Skeletal muscle tissue (tissue), 4 donors: Measurements from ENCODE around the gene ADGRG1. TPM values are rescaled to one million over a fixed set of nuclear protein-coding genes. Genes with fewer than 3 reads are reported as not detected.
"Not testable (repeated sequence)": the region's sequence is repeated elsewhere in the genome, so short reads cannot be mapped to it uniquely, and the experiment has no call there.

Source experiments
- H3K27ac ChIP-seq: one replicate; pipeline ENCODE4 v1.7.0; 2013; ENCODE audit warnings: mild to moderate bottlenecking, low read depth, low read length, inconsistent platforms
- H3K27me3 ChIP-seq, 3 donors: one replicate each; pipeline ENCODE4 v1.7.0; 2013; ENCODE audit warnings: low read length in 3 of 3; ENCODE audit not compliant: control insufficient read depth in 3 of 3, insufficient read depth in 3 of 3
- H3K36me3 ChIP-seq, 3 donors: one replicate each; pipeline ENCODE4 v1.7.0; 2013; ENCODE audit warnings: low read length in 3 of 3; ENCODE audit not compliant: control insufficient read depth in 3 of 3, insufficient read depth in 3 of 3
- H3K4me1 ChIP-seq, 3 donors: one replicate each; pipeline ENCODE4 v1.7.0; 2013; ENCODE audit warnings: low read length in 3 of 3, mild to moderate bottlenecking in 3 of 3; ENCODE audit not compliant: control insufficient read depth in 3 of 3, insufficient read depth in 3 of 3
- H3K4me3 ChIP-seq, 3 donors: one replicate each; pipeline ENCODE4 v1.7.0; 2013; ENCODE audit warnings: low read length in 3 of 3
- H3K9ac ChIP-seq, 3 donors: one replicate each; pipeline ENCODE4 v1.7.0; 2013; ENCODE audit warnings: low read length in 3 of 3, mild to moderate bottlenecking in 3 of 3, moderate library complexity in 2 of 3, low read depth in 1 of 3
- H3K9me3 ChIP-seq, 3 donors: one replicate each; pipeline ENCODE4 v1.7.0; 2013; ENCODE audit warnings: low read length in 3 of 3; ENCODE audit not compliant: control insufficient read depth in 3 of 3
- total RNA-seq: library from RNA; depleted of rRNA; stranded (reverse); fragments of >200 nt; gene quantifications from one replicate; pipeline ENCODE4 v1.2.3, GENCODE V29; 2014
- donor health status: Osteomylitis.

The ADGRG1 gene
- total RNA-seq, 1 donor from 2014 or later = 0.52 TPM

DNA sequence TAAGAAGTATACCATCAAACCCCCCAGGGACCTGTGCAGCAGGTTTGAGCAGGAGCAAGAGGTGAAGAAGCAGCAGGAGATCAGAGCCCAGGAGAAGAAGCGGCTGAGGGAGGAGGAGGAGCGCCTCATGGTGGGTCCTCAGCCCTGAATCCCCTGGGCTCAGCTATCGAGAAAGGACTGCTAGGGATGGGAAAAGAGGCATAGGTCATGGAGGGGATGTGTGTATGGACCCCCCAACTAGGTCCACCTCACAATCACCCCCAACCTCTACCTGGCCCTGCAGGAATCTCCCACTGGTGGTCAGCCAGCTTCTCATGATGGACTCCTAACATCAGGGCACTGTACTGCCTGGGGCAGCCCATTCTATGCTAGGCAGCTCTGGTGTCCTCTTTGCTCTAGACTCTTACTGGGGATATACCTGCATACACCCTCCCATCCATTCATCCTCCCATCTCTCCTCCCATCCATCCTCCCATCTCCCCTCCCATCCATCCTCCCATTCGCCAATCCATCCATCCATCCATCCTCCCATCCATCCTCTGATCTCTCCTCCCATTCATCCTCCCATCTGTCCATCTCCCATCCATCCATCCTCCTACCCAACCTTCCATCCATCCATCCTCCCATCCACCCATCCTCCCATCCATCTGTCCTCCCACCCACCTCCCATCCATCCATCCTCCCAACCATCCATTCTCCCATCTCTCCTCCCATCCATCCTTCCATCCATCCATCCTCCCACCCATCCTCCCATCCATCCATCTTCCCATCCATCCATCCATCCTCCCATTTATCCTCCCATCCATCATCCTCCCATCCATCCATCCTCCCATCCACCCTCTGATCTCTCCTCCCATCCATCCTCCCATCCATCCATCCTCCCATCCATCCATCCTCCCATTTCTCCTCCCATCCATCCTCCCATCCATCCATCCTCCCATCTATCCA, 76.7 kb downstream of the ADGRG1 start:
- Histone ChIP-seq H3K9ac (no peak overlapping the region), H3K27ac (no peak overlapping the region), H3K9me3 (no peaks in the 10 kb centered on the region)

DNA sequence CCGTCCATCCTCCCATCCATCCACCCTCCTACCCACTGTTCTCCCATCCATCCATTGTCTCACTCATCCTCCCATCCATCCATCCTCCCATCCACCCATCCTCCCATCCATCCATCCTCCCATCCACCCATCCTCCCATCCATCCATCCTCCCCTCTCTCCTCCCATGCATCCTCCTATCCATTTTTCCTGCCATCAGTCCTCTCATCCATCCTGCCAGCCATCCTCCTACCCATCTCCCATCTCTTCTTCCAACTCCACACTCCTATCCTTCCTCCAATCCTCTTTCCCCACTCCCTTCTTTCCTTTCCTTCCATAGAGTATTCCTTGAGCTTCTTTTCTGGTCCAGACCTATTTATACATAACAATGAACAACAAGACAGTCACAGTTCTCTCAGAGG, 78.3 kb downstream of the ADGRG1 start:
- no peaks in the 10 kb centered on the region for H3K9me3 ChIP-seq
- no peaks in the 10 kb centered on the region for H3K27me3 ChIP-seq
- H3K4me3 ChIP-seq = no peak overlapping the region
- no peaks in the 10 kb centered on the region for H3K36me3 ChIP-seq
- no peaks in the 10 kb centered on the region for H3K4me1 ChIP-seq
- H3K9ac ChIP-seq = no peak overlapping the region
- no peak overlapping the region for H3K27ac ChIP-seq

More for the DNA sequence above, 76.7 kb downstream of the ADGRG1 start:
- H3K4me1 ChIP-seq = no peaks in the 10 kb centered on the region
- H3K27me3 ChIP-seq = peaks cover 0 to 3% (median 0%) of the 10 kb centered on the region in 3 donors
- H3K4me3 ChIP-seq = no peak overlapping the region
- H3K36me3 ChIP-seq = no peaks in the 10 kb centered on the region

DNA sequence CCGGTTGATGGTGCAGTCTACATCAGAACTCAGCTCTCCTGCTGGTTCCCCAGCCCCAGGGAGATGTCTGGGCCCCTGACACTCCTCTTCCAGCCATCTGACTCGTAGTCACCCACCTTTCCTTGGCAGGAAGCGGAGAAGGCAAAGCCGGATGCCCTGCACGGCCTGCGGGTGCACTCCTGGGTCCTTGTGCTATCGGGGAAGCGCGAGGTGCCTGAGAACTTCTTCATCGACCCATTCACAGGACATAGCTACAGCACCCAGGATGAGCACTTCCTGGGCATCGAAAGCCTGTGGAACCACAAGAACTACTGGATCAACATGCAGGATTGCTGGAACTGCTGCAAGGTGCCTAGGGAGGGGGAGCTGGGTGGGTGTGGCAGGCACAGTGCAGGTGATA, 78.9 kb downstream of the ADGRG1 start:
- H3K9ac ChIP-seq = no peak overlapping the region
- no peak overlapping the region for H3K27ac ChIP-seq
- H3K36me3 ChIP-seq = no peaks in the 10 kb centered on the region

DNA sequence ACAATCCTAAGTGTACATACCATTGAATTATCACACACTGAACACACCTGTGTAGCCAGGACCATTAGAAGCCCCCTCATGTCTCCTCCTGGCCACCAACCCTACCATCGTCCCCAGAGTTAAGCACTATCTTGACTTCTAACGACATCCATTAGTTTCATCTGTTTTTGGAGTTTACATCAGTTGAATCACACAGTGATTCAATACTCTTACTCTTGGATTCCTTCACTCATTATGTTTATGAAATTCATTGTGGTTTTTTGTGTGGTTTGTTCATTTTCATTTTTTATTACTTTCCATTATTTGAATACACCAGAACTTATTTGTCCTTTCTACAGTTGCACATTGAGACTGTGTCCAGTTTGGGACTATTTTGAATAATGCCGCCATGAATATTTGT, 79.7 kb downstream of the ADGRG1 start:
- Histone ChIP-seq H3K36me3 (no peaks in the 10 kb centered on the region), H3K9ac (no peak overlapping the region), H3K27me3 (no peaks in the 10 kb centered on the region), H3K4me1 (no peaks in the 10 kb centered on the region), H3K27ac (no peak overlapping the region), H3K9me3 (no peaks in the 10 kb centered on the region), H3K4me3 (no peak overlapping the region)

More for the DNA sequence above, 78.9 kb downstream of the ADGRG1 start:
- H3K4me1 ChIP-seq = no peaks in the 10 kb centered on the region
- H3K9me3 ChIP-seq = no peaks in the 10 kb centered on the region
- no peak overlapping the region for H3K4me3 ChIP-seq
- H3K27me3 ChIP-seq = no peaks in the 10 kb centered on the region

- Histone ChIP-seq H3K9me3 (no peaks in the 10 kb centered on the region), H3K9ac (no peak overlapping the region), H3K27ac (no peak overlapping the region), H3K4me3 (no peak overlapping the region), H3K4me1 (no peaks in the 10 kb centered on the region), H3K27me3 (no peaks in the 10 kb centered on the region), H3K36me3 (no peaks in the 10 kb centered on the region)
Observed at GRCh38 chr16:57709663-57710062, 81.2 kb downstream of the ADGRG1 start.

DNA sequence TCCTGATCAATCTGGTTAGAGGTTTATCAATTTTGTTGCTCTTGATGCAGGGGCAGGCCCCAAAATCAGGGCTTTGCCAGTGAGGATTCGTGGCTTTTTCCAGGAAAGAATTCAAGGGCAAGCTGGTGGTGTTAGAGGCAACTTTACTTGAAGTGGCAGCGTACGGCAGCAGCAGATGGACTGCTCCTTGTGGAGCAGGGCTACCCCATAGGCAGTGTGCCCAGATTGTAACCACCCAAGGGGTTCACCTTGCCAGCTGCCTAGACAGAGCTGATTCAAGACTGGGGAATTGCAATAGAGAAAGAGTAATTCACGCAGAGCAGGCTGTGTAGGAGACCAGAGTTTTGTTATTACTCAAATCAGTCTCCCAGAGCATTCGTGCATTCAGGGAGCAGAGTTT, 82.9 kb downstream of the ADGRG1 start:
- no peak overlapping the region for H3K27ac ChIP-seq
- no peak overlapping the region for H3K4me3 ChIP-seq
- peaks cover 0 to 3% (median 0%) of the 10 kb centered on the region in 3 donors for H3K27me3 ChIP-seq
- no peak overlapping the region for H3K9ac ChIP-seq
- no peaks in the 10 kb centered on the region for H3K9me3 ChIP-seq
- H3K4me1 ChIP-seq = no peaks in the 10 kb centered on the region
- H3K36me3 ChIP-seq = no peaks in the 10 kb centered on the region

GRCh38 chr16:57711993-57712392, 83.6 kb downstream of the ADGRG1 start:
- Histone ChIP-seq H3K27me3 (peaks cover 0 to 3% (median 0%) of the 10 kb centered on the region in 3 donors), H3K9ac (no peak overlapping the region), H3K36me3 (no peaks in the 10 kb centered on the region), H3K27ac (no peak overlapping the region), H3K4me3 (no peak overlapping the region), H3K9me3 (no peaks in the 10 kb centered on the region), H3K4me1 (no peaks in the 10 kb centered on the region)

DNA sequence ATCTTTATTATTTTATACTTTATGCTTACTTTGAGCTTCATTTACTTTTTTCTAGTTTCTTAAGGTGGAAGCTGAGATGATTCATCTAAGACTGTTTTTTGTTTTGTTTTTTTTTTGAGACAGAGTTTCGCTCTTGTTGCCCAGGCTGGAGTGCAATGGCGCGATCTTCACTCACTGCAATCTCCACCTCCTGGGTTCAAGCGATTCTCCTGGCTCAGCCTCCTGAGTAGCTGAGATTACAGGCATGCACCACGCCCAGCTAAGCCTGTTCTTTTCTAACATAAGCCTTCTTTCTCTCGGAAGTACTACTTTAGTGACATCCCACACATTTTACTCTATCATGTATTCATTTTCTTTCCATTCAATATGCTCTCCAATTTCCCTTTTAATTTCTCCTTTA, 84.1 kb downstream of the ADGRG1 start:
- H3K27ac ChIP-seq, H3K4me1 ChIP-seq, H3K9me3 ChIP-seq, H3K27me3 ChIP-seq, H3K36me3 ChIP-seq, H3K9ac ChIP-seq, H3K4me3 ChIP-seq: not testable (repeated sequence)

DNA sequence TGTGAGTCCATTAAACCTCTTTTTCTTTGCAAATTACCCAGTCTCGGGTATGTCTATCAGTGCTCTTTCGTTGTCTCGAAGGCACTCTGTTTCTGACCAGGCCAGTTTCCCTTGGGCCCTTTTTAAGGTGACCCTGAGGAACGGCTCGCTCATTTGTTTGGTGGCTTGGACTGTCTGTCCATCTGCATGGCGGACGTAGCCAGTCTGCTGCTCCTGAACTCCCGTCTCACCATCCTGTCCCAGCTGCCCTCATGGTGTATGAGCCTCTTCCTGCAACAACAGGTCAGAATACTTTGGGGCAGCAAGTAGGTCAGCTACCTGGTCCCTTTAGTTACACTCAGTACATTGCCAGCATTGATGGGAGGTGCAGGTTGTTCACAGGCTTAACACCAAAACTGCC, 85.2 kb downstream of the ADGRG1 start:
- no peaks in the 10 kb centered on the region for H3K4me1 ChIP-seq
- no peak overlapping the region for H3K27ac ChIP-seq
- no peak overlapping the region for H3K9ac ChIP-seq
- H3K4me3 ChIP-seq = no peak overlapping the region
- H3K9me3 ChIP-seq = no peaks in the 10 kb centered on the region
- H3K36me3 ChIP-seq = no peaks in the 10 kb centered on the region
- peaks cover 0 to 5% (median 3%) of the 10 kb centered on the region in 3 donors for H3K27me3 ChIP-seq

GRCh38 chr16:57714047-57714446, 85.6 kb downstream of the ADGRG1 start:
- H3K9ac ChIP-seq = no peak overlapping the region
- H3K4me3 ChIP-seq = no peak overlapping the region
- no peaks in the 10 kb centered on the region for H3K9me3 ChIP-seq
- H3K36me3 ChIP-seq = no peaks in the 10 kb centered on the region
- H3K4me1 ChIP-seq = no peaks in the 10 kb centered on the region
- H3K27ac ChIP-seq = no peak overlapping the region
- peaks cover 0 to 5% (median 3%) of the 10 kb centered on the region in 3 donors for H3K27me3 ChIP-seq
